ENCODE results near the gene FBXO38. TPM values are rescaled to one million over a fixed set of nuclear protein-coding genes. Genes with fewer than 3 reads are reported as not detected.

Gene FBXO38
- polyA plus RNA-seq, 3 donors = 6.9 to 13.0 (median 12.4) TPM

DNA sequence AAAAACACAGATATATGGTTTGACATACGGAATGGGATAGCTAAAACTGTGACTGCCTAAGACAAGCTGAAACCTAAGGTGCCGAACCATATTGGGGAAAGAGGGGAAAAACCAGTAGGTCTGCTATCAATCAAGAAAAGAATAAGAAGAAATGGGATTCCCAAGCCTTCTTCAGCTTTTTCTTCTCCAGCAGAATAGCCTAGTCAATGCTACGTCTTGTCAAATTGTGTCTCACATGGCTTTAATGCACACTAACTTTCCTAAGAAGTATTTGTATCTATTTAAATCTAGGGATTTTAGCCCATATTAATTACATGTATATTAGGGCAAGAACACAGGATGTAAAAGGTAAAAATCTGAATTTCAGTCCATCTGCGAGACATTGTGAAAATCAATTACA is 797 bp upstream of the FBXO38 start:
- H3K27ac ChIP-seq (ENCODE audit: low read depth, low read length) = no peak overlapping the region
- 22 to 70% (median 54%) methylated on average over 4 of the region's 4 CpGs for WGBS, 3 donors

- 3 to 4% (median 3%) methylated on average over 6 of the region's 6 CpGs for WGBS, 3 donors
- H3K27ac ChIP-seq (ENCODE audit: low read depth, low read length) = no peak overlapping the region
Measured at GRCh38 chr5:148384380-148384737, 601 bp downstream of the FBXO38 start.

DNA sequence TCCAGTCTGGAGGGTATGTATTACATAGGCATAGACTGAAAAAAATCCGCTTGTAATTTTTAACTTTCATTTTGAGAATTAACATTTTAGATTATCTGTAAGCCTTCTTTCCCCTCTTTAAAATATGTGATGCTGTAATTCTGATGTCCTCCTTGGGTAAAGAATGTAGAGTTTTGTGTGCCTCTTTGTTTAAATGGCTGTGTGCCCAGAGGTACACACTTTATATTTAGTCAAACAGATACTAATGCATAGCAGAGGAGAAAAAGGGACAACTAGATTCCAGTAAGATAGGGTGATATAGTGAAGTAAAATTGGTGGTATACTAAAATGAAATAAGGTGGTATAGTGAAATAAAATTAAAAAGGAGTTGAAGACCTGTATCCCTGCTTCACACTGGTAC is 1.3 kb downstream of the FBXO38 start:
- WGBS, 3 donors = 88 to 91% (median 89%) methylated on average over 1 of the region's 1 CpG
- H3K27ac ChIP-seq (ENCODE audit: low read depth, low read length) = no peak overlapping the region

- H3K27ac ChIP-seq (ENCODE audit: low read depth, low read length) = no peak overlapping the region
- 77 to 100% (median 97%) methylated on average over 1 of the region's 1 CpG for WGBS, 3 donors
Measured at GRCh38 chr5:148386041-148386440, 2.3 kb downstream of the FBXO38 start.

- 57 to 71% (median 63%) methylated on average over 3 of the region's 3 CpGs for WGBS, 3 donors
- no peak overlapping the region for H3K27ac ChIP-seq (ENCODE audit: low read depth, low read length)
Measured at GRCh38 chr5:148387325-148387724, 3.6 kb downstream of the FBXO38 start.

DNA sequence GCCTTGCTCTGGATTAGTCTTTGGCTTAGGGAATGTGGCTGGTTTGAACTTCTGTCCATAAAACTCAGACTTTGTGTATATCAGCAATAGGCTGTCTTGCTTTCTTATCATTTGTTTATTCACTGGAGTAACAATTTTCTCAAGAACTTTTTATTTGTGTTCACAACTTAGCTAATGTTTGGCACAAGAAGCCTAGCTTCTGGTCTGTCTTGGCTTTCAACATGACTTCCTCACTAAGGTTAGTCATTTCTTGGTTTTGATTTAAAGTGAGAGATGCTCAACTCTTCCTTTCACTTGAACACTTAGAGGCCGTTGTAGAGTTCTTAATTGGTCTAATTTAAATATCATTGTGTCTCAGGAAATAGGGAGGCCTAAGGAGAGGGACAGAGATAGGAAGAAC is 4.9 kb downstream of the FBXO38 start:
- 26 to 76% (median 66%) methylated on average over 1 of the region's 1 CpG for WGBS, 3 donors
- no peak overlapping the region for H3K27ac ChIP-seq (ENCODE audit: low read depth, low read length)

DNA sequence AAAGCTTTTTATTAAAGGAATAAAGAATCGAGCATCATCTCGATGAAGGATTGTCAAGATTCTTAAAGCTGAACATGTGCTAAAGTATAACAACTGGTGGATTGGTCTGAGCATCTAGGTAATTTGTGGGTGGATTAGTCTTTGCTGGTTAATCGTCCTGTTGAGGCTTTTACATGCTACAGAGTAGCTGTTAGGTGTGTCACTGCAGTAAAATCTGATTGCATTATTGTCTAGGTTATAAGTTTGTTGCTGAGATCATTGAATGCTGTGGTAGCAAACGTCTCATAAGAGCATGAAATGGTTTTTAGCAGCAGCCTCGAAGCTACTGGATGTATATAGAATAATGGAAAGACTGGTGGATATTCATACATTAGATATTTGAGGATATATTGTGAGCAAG is 7.2 kb downstream of the FBXO38 start:
- no peak overlapping the region for H3K27ac ChIP-seq (ENCODE audit: low read depth, low read length)
- 77 to 85% (median 77%) methylated on average over 5 of the region's 5 CpGs for WGBS, 3 donors

GRCh38 chr5:148391422-148391821 is 7.7 kb downstream of the FBXO38 start:
- H3K27ac ChIP-seq (ENCODE audit: low read depth, low read length) = no peak overlapping the region
- 36 to 62% (median 58%) methylated on average over 1 of the region's 1 CpG for WGBS, 3 donors

DNA sequence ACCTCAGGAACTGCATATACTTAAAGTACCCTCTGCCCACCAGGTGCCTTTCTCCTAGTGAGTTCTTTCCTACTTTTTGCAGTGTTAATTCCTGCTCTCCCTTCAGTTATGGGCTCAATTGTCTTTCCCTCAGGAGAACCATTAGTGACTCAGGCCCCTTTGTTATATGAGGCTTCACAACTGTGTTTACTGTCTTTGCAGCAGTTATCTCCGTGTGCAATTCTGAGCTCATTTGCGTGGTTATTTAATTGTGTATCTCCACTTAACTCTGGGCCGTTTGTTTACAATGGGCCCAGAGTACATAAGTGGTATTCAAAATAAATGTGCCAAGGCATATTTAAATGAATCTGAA is 9.6 kb downstream of the FBXO38 start:
- WGBS, 3 donors = 28 to 78% (median 66%) methylated on average over 3 of the region's 3 CpGs
- no peak overlapping the region for H3K27ac ChIP-seq (ENCODE audit: low read depth, low read length)

DNA sequence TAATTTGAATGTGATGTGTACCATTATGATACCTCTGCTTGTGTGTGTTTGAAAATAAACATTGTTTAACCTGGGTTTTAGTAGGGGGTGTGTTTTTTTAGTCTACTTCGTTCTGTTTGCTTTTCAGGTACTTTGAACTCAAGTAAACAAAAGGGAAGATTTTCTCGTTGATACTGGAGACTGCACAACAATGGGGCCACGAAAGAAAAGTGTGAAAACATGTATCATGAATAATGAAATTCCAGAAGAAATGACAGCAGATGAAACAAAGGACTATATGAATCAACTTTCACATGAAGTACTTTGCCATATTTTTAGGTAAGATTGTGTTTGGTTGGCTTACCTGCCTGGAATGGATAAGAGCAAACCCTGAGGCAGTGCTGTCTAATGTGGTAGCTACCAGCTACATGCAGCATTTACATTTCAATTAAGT is 10.8 kb downstream of the FBXO38 start:
- no peak overlapping the region for H3K27ac ChIP-seq (ENCODE audit: low read depth, low read length)
- WGBS, 3 donors = 29 to 79% (median 60%) methylated on average over 3 of the region's 3 CpGs

- H3K27ac ChIP-seq (ENCODE audit: low read depth, low read length) = no peak overlapping the region
- WGBS, 3 donors = 52 to 94% (median 92%) methylated on average over 2 of the region's 2 CpGs
Measured at GRCh38 chr5:148395031-148395430, 11.3 kb downstream of the FBXO38 start.

GRCh38 chr5:148397968-148398595 is 14.3 kb downstream of the FBXO38 start:
- H3K27ac ChIP-seq (ENCODE audit: low read depth, low read length) = no peak overlapping the region
- 56 to 64% (median 61%) methylated on average over 3 of the region's 3 CpGs for WGBS, 3 donors

DNA sequence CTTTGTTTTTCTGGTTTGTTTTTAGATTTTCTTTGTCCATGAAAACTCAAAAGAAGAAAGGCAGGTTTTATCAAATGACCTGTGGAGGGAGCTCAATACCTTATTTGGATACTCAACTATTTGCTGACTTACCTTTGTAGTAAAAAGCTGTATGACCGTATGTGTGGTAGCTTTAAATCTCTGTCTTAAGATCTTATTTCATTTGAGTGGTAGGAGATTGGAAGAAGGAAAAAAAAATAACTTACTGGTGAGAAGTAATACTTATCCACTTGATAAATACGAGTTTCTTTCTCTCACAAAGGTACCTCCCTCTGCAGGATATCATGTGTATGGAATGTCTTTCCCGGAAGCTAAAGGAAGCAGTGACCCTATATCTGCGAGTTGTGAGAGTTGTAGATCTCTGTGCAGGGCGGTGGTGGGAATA is 15.0 kb downstream of the FBXO38 start:
- H3K27ac ChIP-seq (ENCODE audit: low read depth, low read length) = no peak overlapping the region
- 61 to 85% (median 74%) methylated on average over 5 of the region's 5 CpGs for WGBS, 3 donors

DNA sequence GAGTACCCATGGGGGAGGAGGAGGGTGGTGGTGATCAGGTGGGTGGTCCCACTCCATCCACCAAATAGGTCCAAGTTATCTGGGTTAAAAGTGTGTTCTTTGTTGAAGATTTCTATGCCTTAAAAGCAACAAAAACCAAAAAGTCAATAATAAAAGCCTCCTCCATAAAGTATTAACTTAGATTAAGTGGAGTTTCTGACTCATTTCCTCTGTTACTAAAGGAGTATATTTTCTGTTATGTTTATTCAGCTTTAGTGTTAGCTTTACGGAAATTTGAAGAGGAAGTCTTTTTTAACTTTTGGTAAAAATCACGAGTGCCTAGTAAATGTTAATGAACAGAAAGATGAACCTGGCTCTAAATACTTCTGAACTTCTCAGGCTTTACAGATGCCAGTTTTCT is 17.8 kb downstream of the FBXO38 start:
- WGBS, 3 donors = 41 to 86% (median 42%) methylated on average over 2 of the region's 2 CpGs
- H3K27ac ChIP-seq (ENCODE audit: low read depth, low read length) = no peak overlapping the region

DNA sequence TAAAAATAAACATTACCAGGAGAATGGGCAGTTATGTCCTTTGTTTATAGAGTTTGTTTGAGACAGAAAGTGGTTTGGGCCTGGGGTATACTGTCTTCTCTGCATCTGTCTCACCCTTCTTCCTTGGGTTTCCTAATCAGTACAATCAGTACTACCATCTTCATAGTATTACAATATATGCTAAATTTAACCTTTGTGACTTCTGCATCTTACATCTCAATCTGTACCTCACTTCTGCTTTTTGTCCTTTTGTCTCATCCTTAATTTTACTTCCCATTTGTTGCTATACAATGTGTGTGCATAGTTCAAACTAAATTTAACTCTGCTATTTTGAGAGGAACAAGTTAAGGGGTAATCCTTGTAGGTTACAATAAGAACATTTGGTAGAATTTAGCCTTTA is 19.6 kb downstream of the FBXO38 start:
- H3K27ac ChIP-seq (ENCODE audit: low read depth, low read length) = no peak overlapping the region

GRCh38 chr5:148406406-148406805 is 22.6 kb downstream of the FBXO38 start:
- 79 to 97% (median 96%) methylated on average over 3 of the region's 3 CpGs for WGBS, 3 donors
- no peak overlapping the region for H3K27ac ChIP-seq (ENCODE audit: low read depth, low read length)

DNA sequence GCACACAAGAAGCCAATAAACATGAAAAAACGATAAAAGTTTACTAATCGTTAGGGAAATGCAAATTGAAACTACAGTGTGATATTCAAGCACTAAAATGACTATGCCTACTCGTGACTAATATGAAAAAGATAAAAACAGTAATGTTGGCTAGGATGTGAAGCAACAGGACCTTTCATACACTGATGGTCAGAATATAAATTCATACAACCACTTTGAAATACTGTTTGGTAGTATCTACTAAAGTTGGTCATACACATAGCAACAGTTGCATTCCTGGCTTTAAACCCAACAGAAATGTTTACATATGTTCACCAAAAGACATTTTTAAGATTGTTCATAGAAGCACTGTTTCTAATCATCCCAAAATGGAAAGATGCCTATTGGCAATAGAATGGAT is 24.3 kb downstream of the FBXO38 start:
- 81 to 91% (median 90%) methylated on average over 3 of the region's 3 CpGs for WGBS, 3 donors
- no peak overlapping the region for H3K27ac ChIP-seq (ENCODE audit: low read depth, low read length)

GRCh38 chr5:148412124-148412523 is 28.4 kb downstream of the FBXO38 start:
- H3K27ac ChIP-seq (ENCODE audit: low read depth, low read length) = no peak overlapping the region
- 88 to 96% (median 93%) methylated on average over 2 of the region's 2 CpGs for WGBS, 3 donors

- WGBS, 3 donors = 91 to 96% (median 94%) methylated on average over 4 of the region's 4 CpGs
- H3K27ac ChIP-seq (ENCODE audit: low read depth, low read length) = no peak overlapping the region
Measured at GRCh38 chr5:148414833-148415232, 31.1 kb downstream of the FBXO38 start.

DNA sequence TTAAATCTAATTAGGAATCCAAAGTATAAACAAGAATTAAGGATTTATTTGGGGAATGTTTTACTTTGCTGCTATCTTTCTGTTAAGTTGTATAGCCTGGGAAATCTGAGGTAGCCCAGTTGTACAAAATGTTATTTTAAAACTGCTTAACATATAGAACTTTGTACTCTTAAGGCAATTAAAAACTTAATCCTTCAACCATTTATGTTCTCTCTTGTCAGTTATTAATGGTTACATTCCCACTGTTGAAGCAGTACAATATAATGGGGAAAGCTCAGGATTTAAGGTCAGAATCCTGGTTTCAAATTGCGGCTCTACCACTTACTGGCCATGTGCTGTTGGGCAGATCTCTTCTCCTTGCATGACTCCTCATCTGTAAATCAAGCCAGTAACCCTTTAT is 32.7 kb downstream of the FBXO38 start:
- H3K27ac ChIP-seq (ENCODE audit: low read depth, low read length) = no peak overlapping the region
- WGBS, 3 donors = 78 to 88% (median 87%) methylated on average over 1 of the region's 1 CpG

DNA sequence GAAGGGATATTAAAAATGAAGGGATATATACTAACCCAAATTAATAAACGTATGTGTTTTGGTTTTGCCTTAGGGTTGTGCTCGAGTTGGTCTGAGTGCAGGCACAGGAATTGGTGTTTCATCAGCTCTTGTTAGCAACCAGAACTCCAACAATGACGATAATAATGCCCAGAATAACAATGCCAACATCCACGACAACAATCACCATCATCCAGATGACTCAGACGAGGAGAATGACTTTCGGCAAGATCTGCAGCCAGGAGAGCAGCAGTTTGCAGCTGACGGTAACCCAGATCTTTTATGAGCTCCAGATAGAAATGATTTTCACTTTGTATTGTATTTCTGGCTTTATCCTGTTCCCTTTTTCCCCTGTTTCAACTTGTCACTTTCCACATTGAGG is 33.2 kb downstream of the FBXO38 start:
- H3K27ac ChIP-seq (ENCODE audit: low read depth, low read length) = no peak overlapping the region
- 88 to 93% (median 89%) methylated on average over 7 of the region's 7 CpGs for WGBS, 3 donors
